ENCODE data around the gene RHEBL1. TPM values are rescaled to one million over a fixed set of nuclear protein-coding genes. Genes with fewer than 3 reads are reported as not detected.

RHEBL1 gene
- total RNA-seq, 1 experiment from 2014 or later: 2.9 TPM

DNA sequence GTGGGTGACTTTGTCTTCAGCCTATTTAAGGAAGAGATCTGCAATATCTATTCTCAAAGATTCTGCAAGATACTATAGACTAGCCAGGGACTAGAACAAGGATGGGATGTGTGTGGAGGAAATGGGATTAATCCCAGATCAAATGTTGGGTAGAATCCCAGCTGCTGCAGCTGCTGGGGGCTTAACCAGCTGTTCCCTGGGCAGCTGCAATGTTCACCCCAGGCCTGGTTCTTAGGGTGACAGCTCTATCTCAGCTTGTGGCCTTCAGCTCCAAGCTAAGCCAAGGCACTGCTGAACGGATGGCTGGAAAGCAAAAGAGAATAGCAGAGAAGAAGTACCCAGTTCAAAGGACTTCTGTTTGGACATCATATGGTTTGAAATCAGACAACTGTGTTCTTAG is 10.0 kb upstream of the RHEBL1 start:
- ChIA-PET POLR2A (ENCODE audit: unreplicated experiment) (no interaction called here), CTCF (no interaction called here)
- DNase-seq: no peak
- no peaks in the 10 kb centered on the region for H3K79me2 ChIP-seq (ENCODE audit: low read depth)
- H3F3A ChIP-seq (ENCODE audit: insufficient read depth, low read depth): no peaks in the 10 kb centered on the region
- no peak overlapping the region for H3K27ac ChIP-seq
- no peaks in the 10 kb centered on the region for H3K4me1 ChIP-seq (replicated peaks; ENCODE audit: insufficient read depth)
- intact Hi-C loops (cut with micrococcal nuclease; ENCODE audit: unreplicated experiment): no loop called here
- H3K4me2 ChIP-seq: no peak overlapping the region
- no TSS peak for BruUV-seq (replicated peaks)
- TF ChIP-seq CTCF (conservative IDR thresholded peaks at IDR 0.05) (no peak), EZH2 (IDR thresholded peaks at IDR 0.05; ENCODE audit: low read depth) (no peak)
- H2AFZ ChIP-seq: no peak overlapping the region
- no peaks in the 10 kb centered on the region for H4K20me1 ChIP-seq (ENCODE audit: insufficient read depth)
- no peaks in the 10 kb centered on the region for H3K9me3 ChIP-seq (ENCODE audit: insufficient read depth, low read depth)
- no peaks in the 10 kb centered on the region for H3K9me2 ChIP-seq (ENCODE audit: insufficient read depth)
- H3K27me3 ChIP-seq (ENCODE audit: insufficient read depth, low read depth): 0 out of 2 replicates have a peak, but pooled peaks cover 4% of the 10 kb centered on the region
- H3K36me3 ChIP-seq (ENCODE audit: low read depth): no peaks in the 10 kb centered on the region
- H3K4me3 ChIP-seq: no peak overlapping the region

DNA sequence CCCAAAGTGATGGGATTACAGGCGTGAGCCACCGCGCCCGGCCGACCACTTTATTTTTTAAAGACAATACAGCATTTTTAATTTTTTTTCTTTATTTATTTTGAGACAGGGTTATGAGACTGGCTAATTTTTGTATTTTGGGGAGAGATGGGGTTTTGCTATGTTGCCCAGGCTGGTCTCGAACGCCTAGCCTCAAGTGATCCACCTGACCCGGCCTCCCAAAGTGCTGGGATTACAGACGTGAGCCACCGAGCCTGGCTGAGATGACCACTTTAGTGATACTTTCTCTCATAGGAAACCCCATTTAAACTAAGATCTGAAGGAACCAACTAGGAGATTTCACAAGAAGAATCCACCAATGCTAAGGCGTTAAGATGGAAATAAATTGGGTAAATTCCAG is 1.2 kb upstream of the RHEBL1 start:
- peaks cover 8% of the 10 kb centered on the region; the same call in 1 of the 2 replicates for H3K4me1 ChIP-seq (replicated peaks; ENCODE audit: insufficient read depth)
- H3K4me3 ChIP-seq: no peak overlapping the region
- TF ChIP-seq EZH2 (IDR thresholded peaks at IDR 0.05; ENCODE audit: low read depth) (no peak), CTCF (conservative IDR thresholded peaks at IDR 0.05) (no peak)
- H2AFZ ChIP-seq: no peak overlapping the region
- no peaks in the 10 kb centered on the region for H3K27me3 ChIP-seq (ENCODE audit: insufficient read depth, low read depth)
- POLR2A ChIA-PET (ENCODE audit: unreplicated experiment): no interaction called here
- H3F3A ChIP-seq (ENCODE audit: insufficient read depth, low read depth): peaks cover 13% of the 10 kb centered on the region; the same call in 1 of the 2 replicates
- H3K36me3 ChIP-seq (ENCODE audit: low read depth): no peaks in the 10 kb centered on the region
- intact Hi-C loops (cut with micrococcal nuclease; ENCODE audit: unreplicated experiment): loop anchor here (1.0 kb wide), 2 partner anchors 17 to 39 kb away; partner anchors contain the start of gene LMBR1L
- no peaks in the 10 kb centered on the region for H3K79me2 ChIP-seq (ENCODE audit: low read depth)
- no TSS peak for BruUV-seq (replicated peaks)
- H3K4me2 ChIP-seq: no peak overlapping the region
- no peak overlapping the region for H3K27ac ChIP-seq
- H3K9me2 ChIP-seq (ENCODE audit: insufficient read depth): no peaks in the 10 kb centered on the region
- no peaks in the 10 kb centered on the region for H4K20me1 ChIP-seq (ENCODE audit: insufficient read depth)
- CTCF ChIA-PET: interaction anchor here (0.5 to 0.6 kb wide), 2 partner anchors 59 to 106 kb away, joined by 3 read pairs; no protein-coding TSS in a partner anchor
- no peaks in the 10 kb centered on the region for H3K9me3 ChIP-seq (ENCODE audit: insufficient read depth, low read depth)
- DNase-seq: no peak

GRCh38 chr12:49068879-49069506 is 786 bp downstream of the RHEBL1 start:
- H3K27ac ChIP-seq: peak overlapping the region; percentile 39; the same call in 1 of the 2 replicates
- POLR2A ChIA-PET (ENCODE audit: unreplicated experiment): no interaction called here

More at GRCh38 chr12:49068879-49069506, 786 bp downstream of the RHEBL1 start:
- DNase-seq: no peak
- Histone ChIP-seq H4K20me1 (ENCODE audit: insufficient read depth) (no peaks in the 10 kb centered on the region), H3K79me2 (ENCODE audit: low read depth) (no peaks in the 10 kb centered on the region), H3K4me1 (replicated peaks; ENCODE audit: insufficient read depth) (peaks cover 8% of the 10 kb centered on the region; the same call in 1 of the 2 replicates), H3K27me3 (ENCODE audit: insufficient read depth, low read depth) (no peaks in the 10 kb centered on the region), H2AFZ (peak overlapping the region; percentile 97), H3K4me3 (peak overlapping the region; percentile 95), H3K36me3 (ENCODE audit: low read depth) (no peaks in the 10 kb centered on the region), H3F3A (ENCODE audit: insufficient read depth, low read depth) (peaks cover 13% of the 10 kb centered on the region; the same call in 1 of the 2 replicates), H3K9me3 (ENCODE audit: insufficient read depth, low read depth) (no peaks in the 10 kb centered on the region), H3K9me2 (ENCODE audit: insufficient read depth) (no peaks in the 10 kb centered on the region), H3K4me2 (peak overlapping the region; percentile 92)
- no TSS peak for BruUV-seq (replicated peaks)
- TF ChIP-seq EZH2 (IDR thresholded peaks at IDR 0.05; ENCODE audit: low read depth) (no peak), CTCF (conservative IDR thresholded peaks at IDR 0.05) (no peak)
- CTCF ChIA-PET: interaction anchor here (0.5 to 1.4 kb wide), 2 partner anchors 19 to 26 kb away, joined by 3 to 13 read pairs; partner anchors contain the start of gene DHH
- intact Hi-C loops (cut with micrococcal nuclease; ENCODE audit: unreplicated experiment): loop anchor here (10.0 kb wide), 1 partner anchor 196 kb away; the partner anchor contains the start of gene TUBA1C
